WTC11 (cell line): ENCODE results near the gene SCAF8.

Experiments used
- ATF3 ChIP-seq: sonication (generic); formaldehyde crosslinking; conservative IDR thresholded peaks from 2 replicates; pipeline ENCODE4 v1.8.1; 2022; ENCODE audit warnings: mild to moderate bottlenecking, missing genetic modification reagents
- ERG ChIP-seq: fragments of 250-450 bp; sonication (Bioruptor Pico); IDR thresholded peaks from 2 replicates; pipeline ENCODE4 v1.8.0; 2021; ENCODE audit warnings: mild to moderate bottlenecking
- TF ChIP-seq, protein P1 (sequence below): fragments of 200-600 bp; IDR thresholded peaks from 2 replicates; pipeline ENCODE4 v1.8.0; 2022; ENCODE audit warnings: antibody characterized with exemption

DNA sequence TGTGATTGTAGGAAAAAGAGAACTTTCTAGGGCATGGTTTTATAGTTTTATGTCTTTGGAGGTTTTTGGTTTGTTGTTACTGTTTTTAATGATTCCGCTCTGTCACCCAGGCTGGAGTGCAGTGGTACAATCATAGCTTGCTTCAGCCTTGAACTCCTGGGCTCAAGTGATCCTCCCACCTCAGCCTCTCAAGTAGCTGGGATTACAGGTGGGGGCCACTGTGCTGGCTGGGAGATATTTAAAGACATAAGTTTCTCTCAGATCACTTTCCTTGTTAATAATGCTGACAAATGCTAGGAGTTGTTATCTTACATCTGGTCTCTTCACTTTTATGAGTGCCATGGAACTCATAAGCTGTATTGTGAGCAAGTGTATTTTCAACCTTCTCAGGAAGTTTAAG is 116.3 kb downstream of the SCAF8 start:
- TF ChIP-seq, protein P1, sequence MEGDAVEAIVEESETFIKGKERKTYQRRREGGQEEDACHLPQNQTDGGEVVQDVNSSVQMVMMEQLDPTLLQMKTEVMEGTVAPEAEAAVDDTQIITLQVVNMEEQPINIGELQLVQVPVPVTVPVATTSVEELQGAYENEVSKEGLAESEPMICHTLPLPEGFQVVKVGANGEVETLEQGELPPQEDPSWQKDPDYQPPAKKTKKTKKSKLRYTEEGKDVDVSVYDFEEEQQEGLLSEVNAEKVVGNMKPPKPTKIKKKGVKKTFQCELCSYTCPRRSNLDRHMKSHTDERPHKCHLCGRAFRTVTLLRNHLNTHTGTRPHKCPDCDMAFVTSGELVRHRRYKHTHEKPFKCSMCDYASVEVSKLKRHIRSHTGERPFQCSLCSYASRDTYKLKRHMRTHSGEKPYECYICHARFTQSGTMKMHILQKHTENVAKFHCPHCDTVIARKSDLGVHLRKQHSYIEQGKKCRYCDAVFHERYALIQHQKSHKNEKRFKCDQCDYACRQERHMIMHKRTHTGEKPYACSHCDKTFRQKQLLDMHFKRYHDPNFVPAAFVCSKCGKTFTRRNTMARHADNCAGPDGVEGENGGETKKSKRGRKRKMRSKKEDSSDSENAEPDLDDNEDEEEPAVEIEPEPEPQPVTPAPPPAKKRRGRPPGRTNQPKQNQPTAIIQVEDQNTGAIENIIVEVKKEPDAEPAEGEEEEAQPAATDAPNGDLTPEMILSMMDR = no peak
- TF ChIP-seq ERG (CRISPR knock-in tag) (no peak), ATF3 (no peak)
